LHCN-M2 (cell line): ENCODE measurements around the gene TMEM106C. TPM values are rescaled to one million over a fixed set of nuclear protein-coding genes. Genes with fewer than 3 reads are reported as not detected.

Source experiments
- DNase-seq: peaks from one replicate; pipeline ENCODE4 v3.0.0-alpha.2; 2012; ENCODE audit warnings: low read depth
- polyA plus RNA-seq: library from polyadenylated mRNA; unstranded; fragments of >200 nt; gene quantifications from one replicate; pipeline ENCODE4 v1.2.1, GENCODE V29; 2012; ENCODE audit warnings: missing spikeins
- total RNA-seq: library from RNA; depleted of rRNA; stranded (reverse); fragments of >200 nt; gene quantifications from 2 replicates; pipeline ENCODE4 v1.2.3, GENCODE V29; 2014; rRNA removed

TMEM106C gene, protein sequence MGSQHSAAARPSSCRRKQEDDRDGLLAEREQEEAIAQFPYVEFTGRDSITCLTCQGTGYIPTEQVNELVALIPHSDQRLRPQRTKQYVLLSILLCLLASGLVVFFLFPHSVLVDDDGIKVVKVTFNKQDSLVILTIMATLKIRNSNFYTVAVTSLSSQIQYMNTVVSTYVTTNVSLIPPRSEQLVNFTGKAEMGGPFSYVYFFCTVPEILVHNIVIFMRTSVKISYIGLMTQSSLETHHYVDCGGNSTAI
- total RNA-seq: 122 and 146 TPM in 2 replicates
- 106 TPM for polyA plus RNA-seq

DNA sequence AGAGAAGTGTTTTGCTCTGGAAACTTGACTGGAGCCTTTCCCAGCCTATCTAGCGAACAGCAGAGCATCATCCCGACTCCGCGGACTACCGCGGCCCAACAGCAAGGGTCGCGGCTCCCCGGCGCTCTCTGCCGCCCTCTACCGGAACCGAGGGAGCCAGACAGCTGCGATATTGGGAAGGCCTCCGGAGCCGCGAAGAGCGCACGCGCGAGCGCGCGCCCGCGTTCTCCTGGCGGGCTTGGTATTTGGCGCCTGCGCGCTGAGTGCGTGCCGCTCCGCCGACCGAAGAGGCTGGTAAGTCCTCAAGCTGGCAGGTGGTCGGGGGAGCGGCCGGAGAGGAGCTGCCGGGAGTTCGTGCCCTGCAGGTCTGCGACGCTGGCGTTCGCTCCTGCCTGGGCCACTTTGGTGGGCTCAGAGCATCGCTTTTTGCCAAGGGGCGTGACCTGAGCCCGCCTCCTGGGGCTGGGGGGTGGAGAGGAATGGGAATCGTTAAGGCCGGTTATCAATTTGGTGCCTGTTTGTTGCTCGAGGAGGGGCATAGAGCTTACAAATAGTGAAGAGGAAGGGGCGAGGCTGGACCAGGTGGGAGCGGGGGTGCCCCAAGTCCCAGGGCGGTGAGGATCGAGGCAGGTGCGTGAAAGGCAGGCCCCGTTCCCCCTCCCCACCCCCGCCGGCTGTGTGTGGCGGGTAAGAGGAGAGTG is at the start of gene TMEM106C:
TMEM106C (plus strand) TSS at position 257 of the 701 bp plus-strand sequence. CDS start 641 bp downstream, outside the sequence.
- DNase-seq: peak; percentile 84

DNA sequence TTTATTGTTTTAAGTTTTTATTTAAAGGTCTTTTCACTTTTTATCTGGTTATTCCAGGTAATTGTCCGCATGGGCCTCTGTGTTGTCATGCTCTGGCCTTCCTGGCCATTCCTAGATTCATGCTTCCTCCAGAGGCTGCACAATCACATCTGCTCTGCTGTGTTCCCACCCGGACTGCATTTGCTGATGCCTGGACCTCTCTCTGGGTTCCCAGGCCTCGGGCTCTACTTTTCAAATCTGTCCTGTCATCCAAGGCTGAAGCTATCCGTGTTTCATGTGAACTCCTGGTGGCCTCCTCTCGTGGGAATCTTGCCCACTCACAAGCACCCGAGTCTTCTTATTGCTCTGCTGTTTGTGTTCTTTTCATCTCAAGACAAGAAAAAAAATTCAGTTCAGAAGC is 42.5 kb upstream of the TMEM106C start:
- no peak for DNase-seq

DNA sequence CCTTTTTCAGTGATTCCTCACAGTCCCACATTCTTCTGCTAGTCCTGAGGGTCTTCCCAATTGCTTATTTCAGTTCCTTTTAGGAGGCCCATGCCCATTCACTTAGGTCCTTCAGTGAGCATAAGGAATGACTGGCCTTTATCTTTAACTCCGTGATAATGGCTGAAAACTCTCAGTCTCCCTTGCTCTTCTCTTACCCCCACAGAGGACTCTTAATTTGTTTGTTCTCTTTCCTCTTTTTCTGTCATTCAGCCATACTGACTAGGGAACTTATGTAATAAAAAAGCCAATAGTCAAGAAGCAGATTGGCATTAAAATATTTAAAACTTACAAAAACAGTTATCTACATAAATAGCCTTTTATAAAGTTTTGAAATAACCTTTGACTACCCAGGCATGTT is 41.5 kb upstream of the TMEM106C start:
- DNase-seq: no peak

DNA sequence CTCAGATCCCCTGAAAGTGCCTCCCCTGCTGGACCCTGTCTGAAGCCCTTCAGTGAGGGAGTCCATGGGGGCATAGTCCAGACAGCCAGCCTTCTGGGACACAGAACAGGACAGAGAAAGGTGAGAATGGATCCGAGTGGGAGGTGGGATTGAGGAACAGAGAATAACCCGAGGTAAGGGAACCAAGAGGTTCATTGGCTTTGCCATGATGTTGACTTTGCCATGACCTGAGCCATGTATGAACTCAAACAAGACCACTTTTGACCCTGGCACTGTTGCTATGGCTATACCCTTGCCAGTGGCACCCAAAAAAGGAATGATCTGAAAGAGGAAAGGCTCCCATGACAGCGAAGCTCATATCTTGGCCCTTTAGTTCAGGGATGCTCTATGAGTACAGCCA is 36.0 kb upstream of the TMEM106C start:
- no peak for DNase-seq

DNA sequence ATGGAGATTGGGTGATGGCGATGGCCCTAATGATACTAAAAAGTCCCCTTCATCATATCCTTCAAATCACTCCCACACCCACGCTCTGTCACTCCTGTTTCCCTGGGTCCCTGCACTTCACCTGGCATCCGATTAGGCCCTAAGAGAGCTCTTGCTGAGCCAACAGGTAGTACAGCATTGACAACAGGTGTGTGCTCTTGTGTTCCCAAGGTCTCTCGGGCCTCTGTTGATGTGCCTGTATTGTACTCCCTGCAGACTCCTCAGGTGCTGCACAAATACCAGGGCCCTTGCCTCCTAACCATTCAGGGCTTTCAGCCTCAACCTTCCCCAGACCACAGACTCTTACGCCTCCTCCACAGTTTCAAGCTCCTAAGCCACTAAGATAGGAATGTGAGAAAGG is 32.8 kb upstream of the TMEM106C start:
- no peak for DNase-seq

DNA sequence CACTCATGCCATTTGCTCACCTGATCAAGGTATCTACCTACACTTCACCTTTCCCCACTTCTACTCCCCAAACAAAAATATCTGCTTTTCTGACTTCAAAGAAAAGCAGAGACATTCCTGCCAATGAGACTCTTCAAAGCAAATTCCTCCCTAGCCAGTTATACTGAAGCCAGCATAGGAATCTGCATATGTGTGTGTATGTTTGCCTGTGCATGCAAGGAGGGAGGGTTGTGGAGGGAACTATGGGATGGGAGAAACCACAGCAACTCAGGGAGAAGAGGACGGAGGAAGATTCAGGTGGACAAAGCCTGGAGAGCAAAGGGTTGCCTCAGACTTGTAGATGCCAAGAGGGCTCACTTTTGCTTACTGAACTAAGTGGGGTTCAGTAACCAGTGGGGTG is 32.2 kb upstream of the TMEM106C start:
- no peak for DNase-seq

DNA sequence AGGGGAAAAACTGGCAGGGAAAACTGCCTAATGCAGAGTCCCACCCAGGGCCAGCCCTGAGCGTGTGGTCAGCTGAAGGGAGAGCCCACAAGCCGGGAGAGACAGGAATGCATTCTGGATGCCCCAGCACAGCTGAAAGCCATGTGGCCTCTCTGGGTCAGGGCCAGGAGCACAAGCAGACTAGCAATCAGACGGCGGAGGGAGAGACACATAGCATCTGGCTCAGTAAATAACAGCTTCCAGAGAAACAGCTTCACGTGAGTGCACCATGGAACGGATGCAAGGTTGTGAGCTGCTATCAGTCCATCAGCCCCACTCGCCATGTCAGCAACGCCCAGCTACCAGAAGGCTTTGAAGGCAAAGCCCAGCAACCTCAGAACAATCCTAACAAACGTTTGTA is 28.2 kb upstream of the TMEM106C start:
- peak; percentile 93 for DNase-seq

DNA sequence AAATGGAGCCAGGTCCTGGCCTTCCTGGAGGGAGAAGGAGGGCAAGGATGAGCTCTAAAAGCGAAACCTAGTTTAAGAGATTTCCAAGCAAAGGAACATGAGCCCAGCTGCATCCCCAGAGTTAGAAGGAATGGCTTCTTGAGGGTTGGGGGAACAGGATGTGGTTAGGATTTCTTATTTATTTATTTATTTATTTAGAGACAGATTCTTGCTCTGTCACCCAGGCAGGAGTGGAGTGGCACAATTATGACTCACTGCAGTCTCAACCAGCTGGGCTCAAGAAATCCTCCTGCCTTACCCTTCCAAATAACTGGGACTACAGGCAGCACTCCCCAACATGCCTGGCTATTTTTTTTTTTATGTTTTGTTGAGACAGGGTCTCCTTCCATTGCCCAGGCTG is 25.3 kb upstream of the TMEM106C start:
- peak; percentile 77 for DNase-seq

DNA sequence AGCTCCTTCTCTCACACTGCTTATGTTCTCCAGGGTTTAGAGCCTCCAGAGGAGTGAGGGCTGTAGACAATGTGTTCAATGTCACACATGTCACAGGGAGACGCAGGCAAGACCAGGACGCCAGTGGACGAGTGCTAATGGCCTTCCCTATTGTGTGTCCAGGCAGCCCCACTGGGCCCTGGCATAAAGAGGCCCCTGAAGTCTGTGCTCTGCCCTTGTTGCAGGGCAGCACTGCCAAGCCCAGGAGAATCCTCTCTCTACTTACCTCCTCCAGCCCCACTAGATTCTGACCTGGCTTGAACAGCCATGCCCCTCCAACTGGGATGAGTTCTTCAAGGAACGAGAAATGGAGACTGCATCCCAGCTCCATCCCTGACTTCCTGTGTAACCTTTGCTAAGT is 24.8 kb upstream of the TMEM106C start:
- no peak for DNase-seq

DNA sequence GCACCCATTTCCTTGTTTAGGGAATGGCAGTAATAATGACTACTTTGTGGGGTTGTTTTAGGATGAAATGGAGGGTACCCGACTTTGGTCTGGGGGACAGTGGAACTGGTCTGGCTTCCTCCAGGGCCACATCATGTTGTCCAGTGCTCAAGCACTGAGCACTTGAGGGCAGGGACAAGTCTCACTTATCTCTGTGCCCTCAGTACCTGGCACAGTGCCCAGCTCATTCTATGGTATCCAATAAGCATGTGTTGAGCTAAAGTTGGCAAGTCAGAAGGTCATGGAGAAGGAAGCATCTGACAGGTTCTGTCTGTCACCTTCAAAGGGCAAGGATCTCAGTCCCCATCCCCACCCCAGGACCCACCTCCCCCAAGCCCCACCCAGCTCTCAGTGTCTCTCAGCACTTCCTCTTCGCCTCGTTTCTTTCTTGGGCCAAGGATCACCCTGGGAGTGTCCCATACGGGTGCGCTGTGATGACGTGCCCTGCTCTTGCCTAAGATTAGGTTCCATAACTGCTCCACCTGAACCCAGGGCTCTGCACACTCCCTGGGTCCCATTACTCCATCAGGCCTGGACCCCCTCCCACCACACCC is 24.3 kb upstream of the TMEM106C start:
- DNase-seq: no peak

DNA sequence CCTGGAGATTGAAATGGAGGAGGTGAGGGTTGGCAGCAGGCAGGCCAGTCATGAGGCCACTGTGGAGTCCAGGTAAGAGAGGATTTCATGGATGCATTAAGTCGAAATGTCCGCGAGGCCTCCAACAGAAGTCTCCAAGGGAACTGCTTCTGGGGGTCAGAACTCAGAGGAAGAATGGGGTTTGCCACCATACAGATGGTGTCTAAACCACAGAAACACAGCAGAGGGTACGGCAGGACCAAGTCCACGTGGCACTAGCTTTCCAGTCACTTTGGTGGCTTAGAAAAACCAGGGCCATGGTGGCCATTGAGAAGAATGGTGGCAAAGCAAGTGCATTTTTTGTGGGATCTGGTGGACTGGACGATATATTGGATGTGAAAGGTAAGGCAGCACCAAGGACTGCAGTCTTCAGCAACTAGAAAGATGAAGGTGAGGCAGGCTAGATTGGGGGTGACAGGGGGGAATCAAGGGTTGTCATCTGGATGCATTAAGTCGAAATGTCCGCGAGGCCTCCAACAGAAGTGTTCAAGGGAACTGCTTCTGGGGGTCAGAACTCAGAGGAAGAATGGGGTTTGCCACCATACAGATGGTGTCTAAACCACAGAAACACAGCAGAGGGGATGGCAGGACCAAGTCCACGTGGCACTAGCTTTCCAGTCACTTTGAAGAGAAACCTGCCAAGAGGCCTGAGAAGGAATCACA is 22.5 kb upstream of the TMEM106C start:
- DNase-seq: no peak

DNA sequence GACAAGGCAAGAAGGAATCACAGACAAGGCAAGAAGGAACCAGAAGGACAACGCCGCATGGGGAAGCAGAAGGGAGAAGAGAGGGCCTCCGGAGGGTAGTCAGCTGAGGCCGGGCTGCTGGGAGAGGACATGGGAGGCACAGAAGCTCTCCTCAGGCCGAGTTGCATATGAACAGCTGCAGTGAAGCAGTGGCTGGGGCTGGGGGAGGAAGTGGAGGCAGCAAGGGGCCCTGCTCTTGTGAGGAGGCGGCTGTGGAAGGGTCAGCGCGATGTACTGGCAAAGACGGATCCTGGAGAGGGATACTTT is 22.0 kb upstream of the TMEM106C start:
- no peak for DNase-seq

DNA sequence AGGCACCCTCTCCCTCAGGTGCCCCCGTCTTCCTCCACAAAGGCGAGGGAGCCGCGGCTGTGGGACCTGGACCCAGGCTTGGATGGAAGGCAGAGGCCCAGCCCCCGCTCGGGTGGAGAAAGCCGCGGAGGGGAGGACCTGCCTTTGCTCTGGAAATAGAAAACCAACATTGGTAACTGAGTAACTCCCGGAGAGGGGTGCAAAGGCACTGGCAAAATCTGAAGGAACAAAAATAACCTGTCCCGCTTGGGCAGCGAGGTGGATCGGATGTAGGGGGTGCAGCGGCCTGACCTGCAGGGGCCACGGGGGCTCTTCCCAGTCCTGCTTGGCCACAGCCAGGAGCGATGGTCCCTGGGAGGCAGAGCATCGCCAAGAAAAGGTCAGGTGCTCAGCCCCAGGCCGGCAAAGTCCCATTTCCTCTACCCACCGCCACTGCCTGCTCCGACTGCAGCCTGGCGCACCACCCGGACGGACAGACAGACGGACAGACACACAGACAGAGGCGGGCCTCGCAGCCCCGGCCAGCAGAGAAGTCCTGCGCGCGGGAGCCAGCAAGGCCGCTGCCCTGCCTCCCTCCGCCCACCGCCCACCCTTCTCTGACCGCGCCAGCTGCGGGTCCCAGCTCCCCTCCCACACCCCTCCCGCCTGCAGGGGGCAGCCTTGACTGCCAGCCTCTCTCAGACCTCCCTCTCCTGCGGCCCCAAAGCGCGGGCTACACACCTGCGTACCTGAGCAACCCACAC is 21.4 kb upstream of the TMEM106C start:
- no peak for DNase-seq

DNA sequence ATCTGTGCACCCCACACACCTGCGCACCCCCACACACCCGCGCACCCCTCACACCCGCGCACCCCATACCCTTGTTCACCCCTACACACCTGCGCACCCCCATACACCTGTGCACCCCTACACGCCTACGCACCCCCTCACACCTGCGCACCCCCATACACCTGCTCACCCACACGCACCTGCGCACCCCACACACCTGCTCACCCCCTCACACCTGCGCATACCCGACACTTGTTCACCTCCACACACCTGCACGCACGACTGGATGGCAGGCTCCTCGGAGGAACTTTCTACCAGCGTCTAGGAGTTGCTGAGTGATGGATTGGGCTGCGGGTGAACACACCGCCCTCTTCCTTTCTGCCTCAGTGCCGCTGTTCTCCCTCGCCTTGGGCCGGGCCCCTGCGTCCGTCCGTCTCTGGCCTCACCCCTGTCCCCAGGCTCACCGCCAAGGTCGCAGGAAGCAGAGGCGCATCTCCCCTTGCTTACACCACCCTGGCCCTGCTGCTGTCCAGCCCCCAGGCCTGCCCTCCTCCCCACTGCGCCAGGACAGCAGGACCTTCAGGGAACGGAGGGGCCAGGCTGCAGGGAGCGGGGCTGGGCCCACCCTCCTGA is 20.7 kb upstream of the TMEM106C start:
- no peak for DNase-seq

DNA sequence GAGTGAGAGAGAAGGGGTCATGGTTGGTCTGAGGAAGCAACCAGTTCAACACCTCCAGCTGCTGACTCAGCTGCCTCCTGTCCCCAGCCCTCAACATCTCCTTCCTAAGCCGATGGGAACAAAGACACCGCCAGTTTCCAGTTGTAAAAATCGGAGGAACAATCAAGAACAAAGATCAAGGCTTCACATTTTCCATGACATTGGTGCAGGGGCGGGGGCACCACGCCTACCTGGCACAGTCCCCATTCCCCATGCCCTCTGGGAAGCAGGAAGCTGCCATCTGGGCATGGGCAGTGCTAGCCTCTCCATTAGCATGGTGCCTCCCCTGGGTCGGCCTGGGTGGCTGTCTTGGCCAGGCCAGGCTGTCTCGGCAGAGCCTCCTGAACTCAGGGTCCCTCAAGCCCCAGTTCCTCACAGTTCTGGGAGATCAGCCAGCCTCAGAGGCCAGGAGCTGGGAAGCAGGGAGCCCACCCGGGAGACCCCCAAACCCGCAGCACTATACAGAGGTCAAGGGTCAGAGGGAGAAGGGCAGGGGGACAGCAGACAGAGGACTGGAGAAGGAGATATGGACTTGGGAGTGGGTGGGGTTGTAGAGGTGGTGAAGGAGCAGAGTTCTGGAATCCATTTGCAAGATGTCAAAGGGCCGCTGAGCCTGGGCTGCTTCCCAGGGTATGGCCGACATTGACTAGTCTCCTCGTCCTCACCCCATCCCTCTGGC is 19.6 kb upstream of the TMEM106C start:
- DNase-seq: no peak

DNA sequence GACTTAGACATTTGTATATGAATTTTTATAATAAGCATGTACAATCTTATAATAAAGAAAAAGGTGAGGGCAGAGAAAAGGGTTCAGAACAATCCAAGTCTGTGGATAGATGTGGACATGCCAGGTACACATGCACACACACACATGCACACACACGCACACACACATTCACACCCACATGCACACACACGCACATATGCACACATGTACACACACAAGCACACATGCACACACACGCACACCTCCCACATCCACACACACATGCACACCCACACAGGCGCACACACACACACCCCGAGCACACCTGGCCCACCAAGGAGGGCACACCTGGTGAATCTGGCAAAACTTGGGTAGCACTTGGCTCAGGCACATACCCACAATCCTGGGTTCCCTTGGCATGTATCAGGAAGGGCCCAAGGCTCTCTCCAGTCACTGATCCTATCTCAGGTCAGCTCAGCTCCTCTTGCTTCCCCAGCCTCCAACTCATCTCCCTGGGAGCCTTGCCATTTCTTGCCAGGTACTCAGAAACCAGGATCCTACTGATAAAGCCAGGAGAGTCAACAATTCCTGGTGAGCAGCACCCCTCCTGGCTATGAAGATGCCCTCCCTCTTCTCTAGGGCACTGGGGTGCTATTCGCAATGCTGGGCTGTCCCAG is 18.6 kb upstream of the TMEM106C start:
- DNase-seq: no peak

DNA sequence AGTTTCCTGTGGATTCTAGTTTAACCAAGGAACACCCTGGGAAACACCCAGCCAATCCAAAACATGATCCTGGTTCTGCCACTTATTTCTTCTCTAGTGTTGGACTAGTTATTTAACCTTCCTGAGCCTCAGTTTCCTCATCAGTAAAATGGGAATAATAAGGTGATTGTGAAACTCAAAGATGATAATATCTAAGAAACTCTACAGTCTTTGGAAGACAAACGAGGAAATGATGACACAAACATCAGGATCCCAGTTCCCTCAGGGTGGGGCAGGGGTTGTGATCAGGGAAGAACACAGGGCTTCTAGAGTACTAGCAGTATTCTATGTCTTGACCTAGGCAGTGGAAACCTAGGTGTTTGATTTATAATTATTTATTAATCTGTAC is 18.1 kb upstream of the TMEM106C start:
- no peak for DNase-seq

DNA sequence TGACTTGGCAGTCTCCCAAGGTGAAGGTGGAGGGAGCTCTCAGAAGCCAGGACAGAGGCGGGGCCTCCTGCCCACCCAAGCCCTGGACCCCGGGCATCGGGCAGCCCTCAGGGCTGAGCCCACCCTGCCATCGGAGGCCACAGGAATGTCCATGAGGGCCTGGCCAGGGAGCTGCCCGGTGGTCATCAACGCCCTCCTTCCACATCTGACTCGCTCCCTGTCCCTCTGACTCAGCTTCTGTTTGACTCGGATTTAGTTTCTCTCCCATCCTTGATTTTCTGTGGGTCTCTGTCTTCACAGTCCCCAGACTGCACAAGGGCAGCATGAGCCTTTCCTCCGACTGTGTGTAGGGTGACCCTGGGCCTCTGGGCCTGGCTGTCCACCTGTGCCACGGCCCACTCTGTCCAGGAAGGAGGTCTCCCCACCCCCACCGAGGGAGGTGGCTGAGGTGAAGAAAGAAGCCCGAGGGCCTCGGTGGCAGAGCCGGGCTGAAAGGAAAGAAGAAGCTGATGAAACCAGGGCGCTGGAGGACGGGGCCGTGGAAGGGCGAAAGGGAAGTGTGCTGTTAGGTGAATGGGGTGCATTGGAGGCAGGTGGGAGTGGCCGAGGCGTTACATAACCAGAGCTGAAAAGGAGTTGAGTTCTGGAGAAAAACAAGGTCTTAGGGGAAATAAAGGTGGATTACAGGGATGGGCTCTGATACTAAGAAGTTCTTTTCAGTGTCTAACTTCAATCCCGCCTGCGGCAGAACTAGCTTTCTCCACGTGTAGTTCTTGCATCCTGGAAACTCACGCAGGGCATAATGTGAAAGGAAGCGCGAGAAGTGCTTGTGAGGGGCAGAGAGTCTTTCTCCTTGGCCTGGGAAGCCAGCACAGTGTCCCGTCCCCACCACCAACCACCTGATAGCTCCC is 16.7 kb upstream of the TMEM106C start:
- peak; percentile 42 for DNase-seq

DNA sequence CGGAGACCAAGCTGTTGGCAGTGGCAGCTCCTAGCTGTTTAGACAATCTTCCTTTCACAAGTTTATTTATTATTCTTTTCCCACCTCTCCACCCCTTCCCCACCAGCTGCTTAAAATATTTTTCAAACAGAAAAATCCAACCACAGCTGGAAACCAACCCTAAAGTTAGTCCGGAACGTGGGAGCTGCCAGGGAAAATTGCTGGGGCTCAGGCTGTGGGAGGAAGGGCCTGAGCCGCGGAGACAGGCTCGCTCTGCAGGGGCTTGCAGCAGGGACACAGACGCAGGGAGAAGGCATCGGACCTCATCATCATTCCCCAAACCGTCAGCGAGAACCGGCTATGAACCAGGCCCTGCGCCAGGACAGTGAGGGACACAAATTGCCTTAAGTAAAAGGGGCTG is 16.1 kb upstream of the TMEM106C start:
- no peak for DNase-seq
